Measurements from ENCODE around the gene KCNG2. TPM values are rescaled to one million over a fixed set of nuclear protein-coding genes. Genes with fewer than 3 reads are reported as not detected.

The KCNG2 gene
- total and polyA plus RNA-seq, 10 of the 15 experiments (the other 5 are each of a cell fraction or from before 2014, with no cell fraction given) = 0.20 to 0.23 TPM; not detected in 8

DNA sequence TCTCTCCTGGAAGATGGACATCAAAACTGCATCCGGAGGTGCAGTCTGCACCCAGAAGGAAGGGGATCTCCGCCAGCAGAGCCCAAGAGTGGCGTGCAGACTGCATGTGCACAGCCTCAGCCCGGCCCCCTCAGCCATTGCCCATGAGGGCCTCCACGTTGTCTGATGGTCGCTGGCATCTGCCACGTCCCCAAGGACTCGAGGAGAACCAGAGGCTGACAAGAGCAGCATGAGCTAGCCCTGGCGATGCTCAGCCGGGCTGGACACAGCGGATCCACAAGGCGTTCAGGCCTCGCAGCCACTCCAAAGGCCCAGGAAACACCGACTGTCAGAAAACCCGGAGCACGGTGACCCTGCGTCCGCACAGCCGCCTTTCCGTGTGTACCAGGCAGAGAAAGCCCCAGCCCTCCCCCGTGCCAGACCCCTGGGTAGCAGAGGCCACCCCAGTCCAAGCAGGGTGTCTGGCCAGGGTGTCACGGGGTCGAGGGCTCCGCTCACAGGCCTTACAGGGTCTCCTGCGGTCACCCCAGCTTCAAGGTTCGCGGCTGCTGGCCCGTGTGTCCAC lies 105.4 kb downstream of the KCNG2 start (continued):
- no peak for TF ChIP-seq BHLHE40 (IDR thresholded peaks at IDR 0.05; ENCODE audit: borderline replicate concordance in 1 of 2, low read depth in 2 of 2, low read length in 1 of 2)
- TF ChIP-seq MYB (IDR thresholded peaks at IDR 0.05; ENCODE audit: borderline replicate concordance, low read depth, low read length) = no peak
- TF ChIP-seq, protein P1, sequence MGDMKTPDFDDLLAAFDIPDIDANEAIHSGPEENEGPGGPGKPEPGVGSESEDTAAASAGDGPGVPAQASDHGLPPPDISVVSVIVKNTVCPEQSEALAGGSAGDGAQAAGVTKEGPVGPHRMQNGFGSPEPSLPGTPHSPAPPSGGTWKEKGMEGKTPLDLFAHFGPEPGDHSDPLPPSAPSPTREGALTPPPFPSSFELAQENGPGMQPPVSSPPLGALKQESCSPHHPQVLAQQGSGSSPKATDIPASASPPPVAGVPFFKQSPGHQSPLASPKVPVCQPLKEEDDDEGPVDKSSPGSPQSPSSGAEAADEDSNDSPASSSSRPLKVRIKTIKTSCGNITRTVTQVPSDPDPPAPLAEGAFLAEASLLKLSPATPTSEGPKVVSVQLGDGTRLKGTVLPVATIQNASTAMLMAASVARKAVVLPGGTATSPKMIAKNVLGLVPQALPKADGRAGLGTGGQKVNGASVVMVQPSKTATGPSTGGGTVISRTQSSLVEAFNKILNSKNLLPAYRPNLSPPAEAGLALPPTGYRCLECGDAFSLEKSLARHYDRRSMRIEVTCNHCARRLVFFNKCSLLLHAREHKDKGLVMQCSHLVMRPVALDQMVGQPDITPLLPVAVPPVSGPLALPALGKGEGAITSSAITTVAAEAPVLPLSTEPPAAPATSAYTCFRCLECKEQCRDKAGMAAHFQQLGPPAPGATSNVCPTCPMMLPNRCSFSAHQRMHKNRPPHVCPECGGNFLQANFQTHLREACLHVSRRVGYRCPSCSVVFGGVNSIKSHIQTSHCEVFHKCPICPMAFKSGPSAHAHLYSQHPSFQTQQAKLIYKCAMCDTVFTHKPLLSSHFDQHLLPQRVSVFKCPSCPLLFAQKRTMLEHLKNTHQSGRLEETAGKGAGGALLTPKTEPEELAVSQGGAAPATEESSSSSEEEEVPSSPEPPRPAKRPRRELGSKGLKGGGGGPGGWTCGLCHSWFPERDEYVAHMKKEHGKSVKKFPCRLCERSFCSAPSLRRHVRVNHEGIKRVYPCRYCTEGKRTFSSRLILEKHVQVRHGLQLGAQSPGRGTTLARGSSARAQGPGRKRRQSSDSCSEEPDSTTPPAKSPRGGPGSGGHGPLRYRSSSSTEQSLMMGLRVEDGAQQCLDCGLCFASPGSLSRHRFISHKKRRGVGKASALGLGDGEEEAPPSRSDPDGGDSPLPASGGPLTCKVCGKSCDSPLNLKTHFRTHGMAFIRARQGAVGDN (IDR thresholded peaks at IDR 0.05) = no peak
- TF ChIP-seq, protein P2, sequence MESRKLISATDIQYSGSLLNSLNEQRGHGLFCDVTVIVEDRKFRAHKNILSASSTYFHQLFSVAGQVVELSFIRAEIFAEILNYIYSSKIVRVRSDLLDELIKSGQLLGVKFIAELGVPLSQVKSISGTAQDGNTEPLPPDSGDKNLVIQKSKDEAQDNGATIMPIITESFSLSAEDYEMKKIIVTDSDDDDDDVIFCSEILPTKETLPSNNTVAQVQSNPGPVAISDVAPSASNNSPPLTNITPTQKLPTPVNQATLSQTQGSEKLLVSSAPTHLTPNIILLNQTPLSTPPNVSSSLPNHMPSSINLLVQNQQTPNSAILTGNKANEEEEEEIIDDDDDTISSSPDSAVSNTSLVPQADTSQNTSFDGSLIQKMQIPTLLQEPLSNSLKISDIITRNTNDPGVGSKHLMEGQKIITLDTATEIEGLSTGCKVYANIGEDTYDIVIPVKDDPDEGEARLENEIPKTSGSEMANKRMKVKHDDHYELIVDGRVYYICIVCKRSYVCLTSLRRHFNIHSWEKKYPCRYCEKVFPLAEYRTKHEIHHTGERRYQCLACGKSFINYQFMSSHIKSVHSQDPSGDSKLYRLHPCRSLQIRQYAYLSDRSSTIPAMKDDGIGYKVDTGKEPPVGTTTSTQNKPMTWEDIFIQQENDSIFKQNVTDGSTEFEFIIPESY (IDR thresholded peaks at IDR 0.05) = no peak
- TF ChIP-seq CREM (IDR thresholded peaks at IDR 0.05; ENCODE audit: low read depth) = no peak

Measured in GM12878 (cell line).